GM12891 (cell line): Measurements from ENCODE around the gene TMEM219.

ENCODE experiments used
- POLR2A ChIP-seq: IDR thresholded peaks from 2 replicates; pipeline ENCODE4 v1.6.1; 2011; ENCODE audit warnings: low read depth, low read length, control low read depth
- POLR2AphosphoS5 ChIP-seq: IDR thresholded peaks from 2 replicates; pipeline ENCODE4 v1.6.1; 2011; ENCODE audit warnings: low read depth, low read length, control low read depth
- SPI1 ChIP-seq: IDR thresholded peaks from 2 replicates; pipeline ENCODE4 v1.6.1; 2011; ENCODE audit warnings: low read depth, low read length, control low read depth

DNA sequence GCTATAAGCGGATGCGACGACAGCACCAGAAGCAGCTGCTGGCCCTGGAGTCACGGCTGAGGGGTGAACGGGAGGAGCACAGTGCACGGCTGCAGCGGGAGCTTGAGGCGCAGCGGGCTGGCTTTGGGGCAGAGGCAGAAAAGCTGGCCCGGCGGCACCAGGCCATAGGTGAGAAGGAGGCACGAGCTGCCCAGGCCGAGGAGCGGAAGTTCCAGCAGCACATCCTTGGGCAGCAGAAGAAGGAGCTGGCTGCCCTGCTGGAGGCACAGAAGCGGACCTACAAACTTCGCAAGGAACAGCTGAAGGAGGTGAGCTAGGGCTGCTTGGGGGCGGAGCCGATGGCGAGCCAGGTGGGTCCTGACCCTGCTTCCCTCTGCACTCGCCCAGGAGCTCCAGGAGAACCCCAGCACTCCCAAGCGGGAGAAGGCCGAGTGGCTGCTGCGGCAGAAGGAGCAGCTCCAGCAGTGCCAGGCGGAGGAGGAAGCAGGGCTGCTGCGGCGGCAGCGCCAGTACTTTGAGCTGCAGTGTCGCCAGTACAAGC is 23.5 kb downstream of the TMEM219 start:
- TF ChIP-seq POLR2AphosphoS5, result no peak
- TF ChIP-seq POLR2A, result no peak
- no peak for TF ChIP-seq SPI1
